ENCODE data around the gene KDM6B.
A peak's percentile ranks its signal among the peaks of the same experiment; 100 is the strongest.
"Not testable (repeated sequence)": the region's sequence is repeated elsewhere in the genome, so short reads cannot be mapped to it uniquely, and the experiment has no call there.

Gene KDM6B

DNA sequence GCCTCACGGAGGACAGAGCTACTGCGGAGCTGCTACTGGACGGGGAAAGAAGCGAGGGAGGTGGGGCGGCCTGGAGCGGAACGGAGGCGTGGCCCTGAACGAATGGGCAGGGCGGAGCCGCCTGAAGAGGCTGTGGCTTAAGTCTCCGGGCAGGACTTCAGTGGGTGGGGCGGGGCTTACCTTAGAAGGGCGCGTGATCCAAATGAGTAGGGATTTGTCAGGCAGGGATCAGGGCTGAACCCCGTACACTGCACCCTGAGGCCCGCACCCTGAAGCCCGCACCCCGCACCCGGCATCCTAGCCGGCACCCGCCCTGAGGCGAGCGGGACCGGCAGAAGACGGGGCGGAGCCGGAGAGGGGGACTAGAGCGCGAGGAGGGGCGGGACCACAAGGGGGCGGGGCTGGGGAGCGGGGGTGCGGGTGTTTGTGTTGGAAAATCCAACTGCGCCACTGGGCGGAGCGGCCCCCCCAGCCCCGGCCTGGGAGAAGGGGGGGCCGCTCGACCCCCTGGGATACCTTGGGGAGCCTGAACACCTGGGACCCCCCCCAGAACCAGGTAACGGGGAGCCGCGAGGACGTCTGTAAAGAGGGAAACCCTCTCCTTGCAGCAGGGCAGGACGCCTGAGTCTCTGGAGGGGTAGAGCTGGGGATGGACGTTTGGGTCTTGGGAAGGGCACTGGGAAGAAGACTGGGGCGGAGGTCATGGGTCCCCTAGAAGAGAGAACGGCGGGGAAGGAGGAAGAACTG, at the start of gene KDM6B:
KDM6B (plus strand) TSS at position 423 of the 747 bp plus-strand sequence. CDS start 11,338 bp downstream, outside the sequence.
- DNase-seq (ENCODE audit: extremely low spot score, insufficient read length, low read depth): no peak
- peak; percentile 97 for FAIRE-seq

DNA sequence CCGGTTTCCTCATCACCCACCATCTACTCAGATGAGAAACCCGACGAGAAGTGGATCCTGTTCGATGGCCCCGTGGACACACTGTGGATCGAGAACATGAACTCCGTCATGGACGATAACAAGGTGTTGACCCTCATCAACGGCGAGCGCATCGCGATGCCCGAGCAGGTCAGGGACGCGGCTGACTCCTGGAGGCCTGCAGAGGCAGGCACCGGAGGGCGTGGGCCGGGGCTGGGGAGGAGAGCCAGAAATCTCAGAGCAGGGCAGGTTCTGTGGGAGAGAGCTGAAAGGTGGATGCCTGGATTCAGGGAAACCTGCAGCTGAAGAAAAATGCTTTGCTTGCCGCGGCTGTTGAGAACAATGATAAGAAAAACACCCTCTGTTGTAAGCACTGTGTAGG, 47.2 kb upstream of the KDM6B start:
- no peak for FAIRE-seq
- no peak for DNase-seq (ENCODE audit: extremely low spot score, insufficient read length, low read depth)

- FAIRE-seq (no peak), DNase-seq (ENCODE audit: extremely low spot score, insufficient read length, low read depth) (no peak)
Measured at GRCh38 chr17:7789131-7789530, 44.9 kb upstream of the KDM6B start.

- FAIRE-seq (no peak), DNase-seq (ENCODE audit: extremely low spot score, insufficient read length, low read depth) (no peak)
Measured at GRCh38 chr17:7790150-7790549, 43.9 kb upstream of the KDM6B start.

DNA sequence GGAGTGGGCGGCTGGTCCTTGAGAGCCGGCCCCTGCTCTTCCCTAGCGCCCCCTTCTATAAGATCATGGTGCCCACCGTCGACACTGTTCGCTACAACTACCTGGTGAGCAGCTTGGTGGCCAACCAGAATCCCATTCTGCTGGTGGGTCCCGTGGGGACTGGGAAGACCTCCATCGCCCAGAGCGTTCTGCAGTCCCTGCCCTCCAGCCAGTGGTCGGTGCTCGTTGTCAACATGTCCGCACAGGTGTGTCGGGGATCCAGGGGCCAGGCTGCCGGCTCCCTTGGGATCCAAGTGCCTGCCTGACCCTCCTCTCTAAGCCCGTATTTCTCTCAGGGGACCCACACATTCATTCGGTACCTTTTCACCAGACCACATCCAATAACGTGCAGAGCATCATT, 41.4 kb upstream of the KDM6B start:
- FAIRE-seq (no peak), DNase-seq (ENCODE audit: extremely low spot score, insufficient read length, low read depth) (no peak)

DNA sequence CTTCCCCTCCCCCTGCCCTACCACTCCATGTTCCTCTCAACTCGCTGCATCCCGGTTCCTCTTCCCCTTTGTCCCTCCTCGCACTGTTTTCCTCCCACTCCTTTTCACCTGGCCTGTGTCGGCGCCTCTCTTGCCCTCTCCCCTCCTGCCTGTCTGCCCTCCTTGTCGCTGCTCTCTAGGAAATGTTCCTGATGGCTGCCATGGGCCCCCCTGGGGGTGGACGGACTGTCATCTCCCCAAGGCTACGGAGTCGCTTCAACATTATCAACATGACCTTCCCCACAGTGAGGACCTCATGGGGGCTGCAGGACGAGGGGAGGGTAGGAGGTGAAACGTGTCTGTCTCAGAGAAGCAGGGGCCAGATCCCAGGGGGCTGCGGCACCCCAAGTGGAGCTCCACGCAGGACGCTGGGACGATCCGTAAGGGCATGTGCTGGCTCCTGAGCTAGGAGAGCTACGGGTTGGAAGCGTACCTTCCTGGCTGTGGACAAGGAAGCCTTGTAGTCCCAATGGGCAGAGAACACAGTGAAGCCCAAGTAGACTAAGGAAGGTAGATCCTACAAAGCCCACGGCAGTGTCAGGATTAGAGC, 39.8 kb upstream of the KDM6B start:
- DNase-seq (ENCODE audit: extremely low spot score, insufficient read length, low read depth) (no peak), FAIRE-seq (no peak)

DNA sequence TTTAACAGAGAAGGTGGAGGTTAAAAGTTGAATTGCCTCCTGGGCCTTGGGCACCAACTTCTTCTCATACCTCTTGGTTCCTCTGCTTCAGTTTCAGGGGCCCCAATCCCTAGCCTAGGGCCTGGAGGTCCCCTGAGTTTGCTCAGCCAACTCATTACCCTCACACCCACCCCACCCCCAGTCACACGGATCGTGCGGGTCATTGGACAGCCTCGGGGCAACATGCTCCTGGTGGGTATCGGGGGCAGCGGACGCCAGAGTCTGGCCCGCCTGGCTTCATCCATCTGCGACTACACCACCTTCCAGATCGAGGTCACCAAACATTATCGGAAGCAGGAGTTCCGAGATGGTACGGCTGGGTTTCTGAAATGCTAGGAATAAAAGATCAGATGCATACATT, 36.0 kb upstream of the KDM6B start:
- DNase-seq (ENCODE audit: extremely low spot score, insufficient read length, low read depth) (no peak), FAIRE-seq (no peak)

- no peak for DNase-seq (ENCODE audit: extremely low spot score, insufficient read length, low read depth)
- no peak for FAIRE-seq
Measured at GRCh38 chr17:7798839-7799238, 35.2 kb upstream of the KDM6B start.

GRCh38 chr17:7803981-7804380, 30.0 kb upstream of the KDM6B start:
- FAIRE-seq: no peak

GRCh38 chr17:7806587-7806986, 27.4 kb upstream of the KDM6B start:
- FAIRE-seq (no peak), DNase-seq (ENCODE audit: extremely low spot score, insufficient read length, low read depth) (no peak)

More at GRCh38 chr17:7803981-7804380, 30.0 kb upstream of the KDM6B start:
- no peak for DNase-seq (ENCODE audit: extremely low spot score, insufficient read length, low read depth)

DNA sequence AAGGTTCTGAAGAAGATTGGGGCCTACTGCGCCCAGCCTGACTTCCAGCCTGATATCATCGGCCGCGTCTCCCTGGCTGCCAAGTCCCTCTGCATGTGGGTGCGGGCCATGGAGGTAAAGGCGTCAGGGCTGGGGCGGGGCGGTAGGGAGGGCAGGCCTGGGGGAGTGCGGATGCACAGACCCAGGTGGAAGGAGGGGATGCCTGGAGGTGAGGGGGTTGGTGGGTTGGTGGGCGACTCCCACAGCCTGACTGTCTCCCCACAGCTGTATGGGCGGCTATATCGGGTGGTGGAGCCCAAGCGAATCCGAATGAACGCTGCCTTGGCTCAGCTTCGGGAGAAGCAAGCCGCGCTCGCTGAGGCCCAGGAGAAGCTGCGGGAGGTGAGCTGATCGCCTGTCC, 26.8 kb upstream of the KDM6B start:
- FAIRE-seq (no peak), DNase-seq (ENCODE audit: extremely low spot score, insufficient read length, low read depth) (no peak)

DNA sequence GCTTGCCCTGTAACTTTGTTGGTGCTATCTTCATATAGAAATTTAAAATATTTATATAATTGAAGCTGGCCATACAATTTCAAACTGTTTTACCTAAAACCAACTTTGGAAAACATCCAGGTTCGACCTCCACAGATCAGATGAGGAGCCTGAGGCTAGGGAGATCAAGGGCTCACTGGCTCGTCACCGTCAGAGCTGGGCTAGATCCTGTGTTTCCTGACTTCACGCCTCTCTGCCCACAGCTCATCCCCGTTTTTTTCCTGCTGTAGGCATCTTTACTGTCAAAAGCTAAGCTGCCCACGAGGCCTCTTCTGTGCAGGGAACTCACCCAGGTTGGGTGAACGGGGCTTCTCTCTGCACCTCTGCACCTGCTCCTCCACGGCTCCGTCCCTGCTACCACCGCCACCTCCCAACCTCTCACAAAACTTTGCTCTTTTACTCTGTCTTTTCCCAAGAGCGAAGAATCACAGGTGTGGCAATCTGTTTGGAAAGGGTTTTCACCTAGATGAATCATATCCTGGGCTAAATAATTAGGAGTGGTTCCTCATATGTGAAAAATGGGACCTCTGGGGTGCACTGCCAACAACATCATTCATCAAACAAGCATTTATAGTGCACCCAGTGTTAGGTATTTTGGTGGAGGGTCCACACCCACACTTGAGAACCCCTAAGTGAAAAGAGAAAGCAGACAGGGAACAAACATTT, 24.8 kb upstream of the KDM6B start:
- DNase-seq (ENCODE audit: extremely low spot score, insufficient read length, low read depth) (no peak), FAIRE-seq (no peak)

DNA sequence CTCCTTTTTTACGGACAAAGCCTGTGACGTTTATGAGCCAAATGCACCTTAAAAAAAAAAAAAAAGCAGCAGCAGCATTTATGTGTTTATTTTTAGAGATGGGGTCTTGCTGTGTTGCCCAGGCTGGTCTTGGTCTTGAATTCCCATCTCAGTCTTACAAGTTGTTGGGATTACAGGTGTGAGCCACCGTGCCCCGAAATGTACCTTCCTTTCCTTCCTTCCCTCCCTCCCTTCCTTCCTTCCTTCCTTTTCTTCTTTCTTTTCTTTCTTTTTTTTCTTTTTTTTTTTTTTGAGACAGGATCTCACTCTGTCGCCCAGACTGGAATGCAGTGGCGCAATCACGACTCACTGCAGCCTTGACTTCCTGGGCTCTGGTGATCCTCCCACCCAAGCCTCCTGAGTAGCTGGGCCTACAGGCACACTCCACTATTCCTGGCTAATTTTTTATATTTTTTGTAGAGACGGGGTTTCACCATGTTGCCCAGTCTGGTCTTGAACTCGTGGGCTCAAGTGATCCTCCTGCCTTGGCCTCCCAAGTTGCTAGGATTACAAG, 24.1 kb upstream of the KDM6B start:
- not testable (repeated sequence) for FAIRE-seq; DNase-seq (ENCODE audit: extremely low spot score, insufficient read length, low read depth)

- no peak for DNase-seq (ENCODE audit: extremely low spot score, insufficient read length, low read depth)
- no peak for FAIRE-seq
Measured at GRCh38 chr17:7811251-7811650, 22.8 kb upstream of the KDM6B start.

GRCh38 chr17:7814969-7815368, 19.0 kb upstream of the KDM6B start:
- FAIRE-seq: no peak

GRCh38 chr17:7816926-7817642, 16.9 kb upstream of the KDM6B start:
- no peak for DNase-seq (ENCODE audit: extremely low spot score, insufficient read length, low read depth)
- FAIRE-seq: no peak

More at GRCh38 chr17:7814969-7815368, 19.0 kb upstream of the KDM6B start:
- DNase-seq (ENCODE audit: extremely low spot score, insufficient read length, low read depth): no peak

GRCh38 chr17:7817643-7817964, 16.4 kb upstream of the KDM6B start:
- FAIRE-seq: no peak
- DNase-seq (ENCODE audit: extremely low spot score, insufficient read length, low read depth): no peak

DNA sequence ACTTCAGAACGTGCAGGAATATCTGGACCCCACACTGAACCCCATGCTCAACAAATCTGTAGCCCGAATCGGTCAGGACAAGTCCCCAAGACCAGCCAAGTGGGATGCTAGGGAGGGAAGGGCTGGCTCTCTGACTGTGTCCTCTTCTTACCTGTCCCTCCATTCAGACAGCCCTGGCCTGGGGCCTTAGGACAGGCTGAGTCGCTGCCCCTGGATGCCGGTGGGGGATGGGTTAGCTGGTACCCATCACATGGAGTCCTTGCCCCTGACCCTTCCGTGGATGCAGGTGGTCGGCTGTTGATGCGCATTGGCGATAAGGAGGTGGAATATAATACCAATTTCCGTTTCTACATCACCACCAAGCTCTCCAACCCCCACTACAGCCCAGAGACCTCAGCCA, 16.0 kb upstream of the KDM6B start:
- DNase-seq (ENCODE audit: extremely low spot score, insufficient read length, low read depth) (no peak), FAIRE-seq (no peak)

GRCh38 chr17:7818746-7819645, 15.0 kb upstream of the KDM6B start:
- FAIRE-seq (no peak), DNase-seq (ENCODE audit: extremely low spot score, insufficient read length, low read depth) (no peak)
